ENCODE data around the gene FERMT3.

The FERMT3 gene

GRCh38 chr11:64186492-64187165 is 19.9 kb upstream of the FERMT3 start:
- peak in 2 of 5 experiments; percentile 22 to 73 for DNase-seq

DNA sequence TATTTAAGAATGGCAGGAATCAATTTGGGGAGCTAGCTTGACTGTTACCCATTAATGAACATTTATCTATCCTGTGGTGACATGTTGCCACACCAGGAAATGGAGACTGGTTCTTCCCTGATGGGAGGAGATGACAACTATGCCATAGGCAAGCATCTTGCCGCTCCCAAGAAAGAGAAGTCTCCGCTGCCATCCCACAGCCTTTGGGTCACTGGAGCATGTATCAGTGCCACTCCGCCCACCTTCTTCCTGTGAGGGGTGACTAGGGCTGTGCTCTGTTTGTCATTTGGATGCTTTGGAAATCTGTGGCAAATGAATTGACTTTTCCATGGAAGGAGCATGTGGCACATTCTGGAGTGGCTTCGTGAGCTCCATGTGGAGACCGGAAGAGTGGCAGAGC is 14.1 kb upstream of the FERMT3 start:
- no peak for DNase-seq

- DNase-seq: no peak
Measured at GRCh38 chr11:64196626-64197025, 9.9 kb upstream of the FERMT3 start.

DNA sequence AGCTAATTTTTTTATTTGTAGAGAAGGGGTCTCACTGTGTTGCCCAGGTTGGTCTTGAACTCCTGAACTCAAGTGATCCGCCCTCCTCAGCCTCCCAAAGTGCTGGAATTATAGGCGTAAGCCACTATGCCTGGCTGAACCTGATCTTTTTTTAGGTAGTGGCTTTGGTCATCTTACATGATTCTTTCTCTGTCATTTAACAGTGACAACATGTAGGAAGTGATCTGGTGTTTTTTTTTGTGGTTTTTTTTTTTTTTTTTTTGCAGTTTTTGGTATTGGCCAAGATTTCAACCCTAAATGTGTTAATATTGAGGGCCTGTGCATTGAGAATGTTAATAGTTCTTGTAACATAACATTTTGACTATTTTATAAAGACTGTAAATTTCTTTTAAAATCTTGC is 8.0 kb upstream of the FERMT3 start:
- DNase-seq: no peak

DNA sequence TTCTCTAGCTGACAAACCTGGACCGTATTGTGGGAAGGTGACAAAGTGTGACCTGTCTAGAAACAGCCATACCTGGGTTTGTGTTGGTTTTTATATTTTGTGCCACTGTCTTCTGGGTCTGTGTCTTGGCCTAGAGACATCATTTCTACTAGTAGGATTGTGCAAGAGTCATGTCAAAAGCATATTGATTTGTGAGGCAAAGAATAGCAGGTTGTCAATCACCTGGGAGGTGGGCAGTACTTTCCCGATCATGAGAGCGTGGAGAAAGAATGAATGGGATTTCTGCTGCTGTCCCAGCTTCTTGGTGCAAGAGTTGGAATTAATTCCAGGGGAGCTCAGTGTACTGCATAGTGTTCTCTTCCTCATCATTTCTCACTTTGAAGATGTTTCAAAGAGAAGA is 5.0 kb upstream of the FERMT3 start:
- DNase-seq: no peak

DNA sequence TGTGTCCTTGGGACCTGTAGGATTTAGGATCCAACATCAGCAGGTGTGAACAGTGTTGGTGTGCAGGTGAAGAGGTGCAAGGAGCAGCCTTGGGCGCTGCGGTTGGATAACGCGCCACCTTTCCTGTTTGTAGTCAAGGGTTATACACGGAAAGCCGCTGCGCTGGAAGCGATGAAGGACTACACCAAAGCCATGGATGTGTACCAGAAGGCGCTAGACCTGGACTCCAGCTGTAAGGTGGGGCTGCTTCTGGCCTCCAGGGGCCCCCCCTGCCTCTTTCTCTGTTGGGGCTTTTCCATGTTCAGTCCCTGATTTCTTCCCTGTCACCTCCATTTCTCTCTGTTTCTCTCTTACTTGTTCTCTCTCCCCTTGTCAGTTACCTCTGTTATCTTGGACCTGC is 3.5 kb upstream of the FERMT3 start:
- DNase-seq: no peak

DNA sequence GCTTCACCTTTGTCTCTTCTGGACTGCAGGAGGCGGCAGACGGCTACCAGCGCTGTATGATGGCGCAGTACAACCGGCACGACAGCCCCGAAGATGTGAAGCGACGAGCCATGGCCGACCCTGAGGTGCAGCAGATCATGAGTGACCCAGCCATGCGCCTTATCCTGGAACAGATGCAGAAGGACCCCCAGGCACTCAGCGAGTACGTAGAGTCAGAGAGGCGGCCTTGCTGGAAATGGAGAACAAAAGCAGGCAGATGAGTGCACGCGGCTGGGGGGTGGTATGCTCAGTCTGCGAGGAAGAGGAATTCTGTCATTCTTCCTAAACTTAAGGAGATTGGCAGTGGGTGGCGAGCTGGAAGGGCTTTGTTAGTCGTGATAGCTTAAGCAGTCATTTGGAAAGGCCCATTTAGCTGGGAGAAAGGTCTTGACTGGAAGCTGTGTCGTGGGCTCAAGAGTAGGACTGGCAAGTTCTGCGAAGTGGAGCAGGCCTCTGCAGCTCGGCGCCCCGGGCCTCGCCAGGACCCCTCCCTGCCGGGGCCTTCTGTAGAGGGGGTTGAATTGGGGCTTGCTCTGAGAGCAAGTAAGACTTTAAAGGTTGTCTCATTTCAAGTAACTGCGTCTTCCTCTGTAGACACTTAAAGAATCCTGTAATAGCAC is 3.0 kb upstream of the FERMT3 start:
- no peak for DNase-seq

- no peak for DNase-seq
Measured at GRCh38 chr11:64204080-64204440, 2.5 kb upstream of the FERMT3 start.

DNA sequence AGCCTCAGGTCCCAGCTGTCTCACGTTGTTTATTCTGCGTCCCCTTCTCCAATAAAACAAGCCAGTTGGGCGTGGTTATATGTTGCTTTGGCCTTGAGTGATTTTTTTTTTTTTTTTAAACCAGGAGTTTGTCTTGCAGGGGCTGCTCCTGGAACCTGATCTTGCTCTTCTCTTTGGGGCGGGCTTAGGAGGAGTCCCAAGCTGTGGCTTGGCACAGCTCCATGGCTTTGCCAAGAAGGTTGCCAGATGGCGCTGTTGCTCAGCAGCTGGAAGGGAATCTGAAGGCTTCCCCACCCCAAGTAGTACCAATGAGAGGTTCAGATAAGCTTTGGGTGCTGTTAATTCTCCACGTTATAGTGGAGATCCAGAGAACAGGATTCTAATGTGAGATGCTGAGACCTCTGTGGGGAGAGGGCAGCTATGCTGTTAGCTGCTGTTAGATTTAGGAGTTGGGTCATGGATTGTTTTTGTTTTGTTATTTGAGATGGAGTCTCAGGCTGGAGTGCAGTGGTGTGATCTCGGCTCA is 2.0 kb upstream of the FERMT3 start:
- peak; percentile 53 to 86 (median 68) for DNase-seq

GRCh38 chr11:64207256-64208085 is 950 bp downstream of the FERMT3 start:
- peak in 4 of 5 experiments; percentile 54 to 92 (median 68) for DNase-seq

DNA sequence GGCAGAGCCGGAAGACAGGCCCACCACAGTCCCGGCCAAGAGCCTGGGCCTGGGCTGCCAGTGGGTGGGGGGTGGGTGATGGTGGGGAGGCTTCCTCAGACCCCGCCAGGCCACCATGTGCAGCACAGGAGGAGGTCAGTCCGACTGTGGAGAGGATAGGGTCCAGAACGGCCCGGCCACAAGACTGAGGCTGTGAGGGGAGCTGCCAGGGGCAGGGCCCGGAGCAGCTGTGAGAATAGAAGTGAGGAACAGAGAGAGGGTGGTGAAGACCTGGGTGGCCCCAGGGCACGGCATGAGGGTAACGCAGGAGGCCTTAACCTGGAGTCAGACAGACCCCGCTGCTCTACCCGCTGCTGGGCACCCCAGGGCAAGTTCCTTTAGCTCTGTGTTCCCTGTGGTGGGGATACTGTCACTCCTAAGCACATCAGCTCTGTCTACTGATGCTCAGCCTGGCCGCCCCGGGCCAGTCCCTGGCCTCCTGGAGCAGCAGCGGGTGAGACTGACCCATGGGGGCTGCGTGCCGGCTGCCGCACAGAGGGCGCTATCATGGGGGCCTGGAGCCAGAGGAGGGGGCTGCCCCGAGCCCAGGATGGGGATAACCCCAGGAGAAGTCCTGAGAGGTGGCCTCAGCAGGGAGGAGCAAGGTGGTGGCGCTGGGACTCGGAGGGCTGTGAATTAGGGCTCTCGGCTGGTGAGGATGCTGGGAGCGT is 1.7 kb downstream of the FERMT3 start:
- DNase-seq: no peak

GRCh38 chr11:64208796-64209562 is 2.5 kb downstream of the FERMT3 start:
- no peak for DNase-seq

DNA sequence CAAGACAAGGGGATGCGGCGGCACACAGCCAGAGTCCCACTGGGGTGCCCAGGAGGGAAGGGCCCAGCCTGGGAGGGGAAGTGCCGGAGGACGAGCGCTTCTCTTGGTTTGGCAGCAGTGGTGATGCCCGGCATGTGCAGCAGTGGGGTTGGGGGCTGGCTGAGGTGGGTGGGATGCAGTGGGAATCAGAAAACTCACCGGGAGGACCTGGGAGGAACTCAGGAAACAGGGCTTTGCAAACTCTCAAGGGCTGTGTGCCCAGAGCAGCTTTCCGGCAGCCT is 3.0 kb downstream of the FERMT3 start:
- DNase-seq: no peak

DNA sequence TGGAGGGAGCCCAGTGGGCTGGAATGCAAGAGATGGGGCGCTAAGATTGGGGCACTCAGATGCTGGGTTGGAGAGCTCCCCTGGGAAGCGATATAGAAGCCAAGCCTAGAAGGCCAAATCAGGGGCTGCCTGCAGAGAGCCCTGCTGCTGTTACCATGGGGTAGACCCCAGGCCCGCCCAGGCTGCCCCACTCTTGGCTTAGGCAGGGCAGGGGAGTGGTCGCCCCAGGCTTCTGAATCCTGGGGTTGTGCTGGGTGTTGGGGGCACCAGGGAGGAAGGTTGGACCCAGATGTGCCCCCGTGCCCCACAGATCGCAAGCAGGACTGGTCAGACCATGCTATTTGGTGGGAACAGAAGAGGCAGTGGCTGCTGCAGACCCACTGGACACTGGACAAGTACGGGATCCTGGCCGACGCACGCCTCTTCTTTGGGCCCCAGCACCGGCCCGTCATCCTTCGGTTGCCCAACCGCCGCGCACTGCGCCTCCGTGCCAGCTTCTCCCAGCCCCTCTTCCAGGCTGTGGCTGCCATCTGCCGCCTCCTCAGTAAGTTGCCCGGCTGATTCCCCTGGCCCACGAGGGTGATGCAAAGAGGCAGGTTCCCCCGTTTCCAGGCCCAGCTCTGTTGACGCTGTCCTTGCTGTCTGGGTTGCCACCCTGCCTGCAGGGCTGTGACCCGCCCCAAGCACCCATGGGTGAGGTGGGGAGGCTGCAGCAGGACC is 3.9 kb downstream of the FERMT3 start:
- DNase-seq: no peak

DNA sequence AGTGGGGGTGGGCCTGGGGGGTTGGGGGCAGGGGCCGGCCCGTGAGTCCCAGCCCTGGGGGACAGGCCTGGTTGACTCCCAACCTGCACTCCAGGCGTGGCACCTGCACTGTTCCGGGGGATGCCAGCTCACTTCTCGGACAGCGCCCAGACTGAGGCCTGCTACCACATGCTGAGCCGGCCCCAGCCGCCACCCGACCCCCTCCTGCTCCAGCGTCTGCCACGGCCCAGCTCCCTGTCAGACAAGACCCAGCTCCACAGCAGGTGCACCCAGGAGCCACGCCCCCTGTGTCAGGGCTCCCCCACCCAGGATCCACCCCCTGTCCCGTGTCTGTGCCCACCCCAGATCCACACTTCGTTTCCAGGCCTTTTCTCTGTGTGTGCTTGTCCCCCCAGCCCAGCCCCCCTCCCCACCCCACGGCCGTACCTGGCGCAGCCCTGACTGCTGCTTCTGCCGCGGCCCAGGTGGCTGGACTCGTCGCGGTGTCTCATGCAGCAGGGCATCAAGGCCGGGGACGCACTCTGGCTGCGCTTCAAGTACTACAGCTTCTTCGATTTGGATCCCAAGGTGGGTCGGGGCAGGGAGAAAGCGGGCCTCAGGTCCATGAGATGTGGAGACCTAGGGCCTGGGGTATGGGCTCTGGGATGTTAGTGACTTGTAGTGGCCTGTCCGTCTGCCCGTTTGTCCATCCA is 4.8 kb downstream of the FERMT3 start:
- DNase-seq: no peak

DNA sequence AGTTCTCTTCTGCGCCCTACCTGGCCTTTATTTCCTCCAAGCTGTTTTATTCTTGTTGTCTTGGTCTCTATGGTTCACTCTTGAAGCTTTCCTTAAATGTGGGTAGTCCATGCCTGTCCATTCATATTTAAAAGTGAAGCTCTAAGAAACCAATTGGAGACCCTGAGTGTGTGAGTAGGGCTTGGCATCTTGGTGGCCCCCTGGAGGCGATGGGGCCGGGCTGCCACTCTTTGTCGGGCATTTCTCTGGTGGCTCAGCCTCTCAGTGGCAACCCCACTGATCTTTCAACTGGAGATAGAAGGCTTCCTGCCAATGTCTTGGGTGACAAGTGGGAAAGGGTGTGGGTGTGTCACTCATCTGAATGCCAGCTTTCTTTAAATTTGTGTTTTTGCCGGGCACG is 10.4 kb downstream of the FERMT3 start:
- no peak for DNase-seq

GRCh38 chr11:64218628-64219353 is 12.3 kb downstream of the FERMT3 start:
- no peak for DNase-seq

GRCh38 chr11:64219354-64219684 is 12.8 kb downstream of the FERMT3 start:
- DNase-seq: no peak

- DNase-seq: no peak
Measured at GRCh38 chr11:64219755-64220154, 13.2 kb downstream of the FERMT3 start.

DNA sequence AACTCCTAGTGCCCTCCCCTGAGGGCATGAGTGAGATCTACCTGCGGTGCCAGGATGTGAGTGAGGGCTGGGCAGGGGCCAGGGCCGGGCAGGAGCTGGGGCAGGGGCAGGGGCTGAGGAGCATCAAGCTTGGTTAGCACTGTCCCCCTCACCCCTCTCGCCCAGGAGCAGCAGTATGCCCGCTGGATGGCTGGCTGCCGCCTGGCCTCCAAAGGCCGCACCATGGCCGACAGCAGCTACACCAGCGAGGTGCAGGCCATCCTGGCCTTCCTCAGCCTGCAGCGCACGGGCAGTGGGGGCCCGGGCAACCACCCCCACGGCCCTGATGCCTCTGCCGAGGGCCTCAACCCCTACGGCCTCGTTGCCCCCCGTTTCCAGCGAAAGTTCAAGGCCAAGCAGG is 13.8 kb downstream of the FERMT3 start:
- DNase-seq: no peak

DNA sequence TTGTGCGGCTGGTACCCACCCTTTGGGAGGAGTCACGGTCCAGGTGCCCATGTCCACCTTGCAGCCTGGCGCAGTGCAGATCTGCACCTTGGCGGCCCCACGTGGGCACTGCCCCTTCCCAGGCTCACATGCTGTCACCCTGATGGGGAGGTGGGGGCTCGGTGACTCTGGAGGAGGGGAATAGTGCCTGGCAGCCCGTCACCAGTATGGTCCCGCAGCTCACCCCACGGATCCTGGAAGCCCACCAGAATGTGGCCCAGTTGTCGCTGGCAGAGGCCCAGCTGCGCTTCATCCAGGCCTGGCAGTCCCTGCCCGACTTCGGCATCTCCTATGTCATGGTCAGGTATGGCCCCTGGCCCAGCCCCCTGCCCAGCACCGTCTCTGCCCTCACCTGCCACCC is 14.3 kb downstream of the FERMT3 start:
- no peak for DNase-seq
